CD4-positive, CD25-positive, alpha-beta regulatory T cell (primary cell): ENCODE data around the gene RPS6KA2. TPM values are rescaled to one million over a fixed set of nuclear protein-coding genes. Genes with fewer than 3 reads are reported as not detected.

ENCODE experiments used
- ATAC-seq, 2 donors: fragments of 150-1000 bp; cut with Tn5 transposase; one replicate each; pipeline ENCODE4 v1.10.0; 2021; ENCODE audit warnings: low read depth in 2 of 2, moderate number of reproducible peaks in 2 of 2, moderate library complexity in 1 of 2
- DNase-seq, 3 donors: peaks; one replicate each; pipeline versions ENCODE4 v3.0.0 to v3.0.0-alpha.2; 2012 to 2022; ENCODE audit warnings: mixed read lengths in 1 of 3
- H3K27ac ChIP-seq: one replicate; pipeline ENCODE4 v1.7.0; 2013; ENCODE audit warnings: mild to moderate bottlenecking, low read length; ENCODE audit not compliant: insufficient read depth, poor library complexity, severe bottlenecking
- H3K27me3 ChIP-seq: one replicate; pipeline ENCODE4 v1.7.0; 2013; ENCODE audit warnings: low read length; ENCODE audit not compliant: control insufficient read depth, insufficient read depth
- H3K36me3 ChIP-seq: one replicate; pipeline ENCODE4 v1.7.0; 2013; ENCODE audit warnings: mild to moderate bottlenecking, low read length, moderate library complexity; ENCODE audit not compliant: control insufficient read depth, insufficient read depth
- H3K4me1 ChIP-seq: 2 replicates; pipeline ENCODE4 v1.7.0; 2013; ENCODE audit warnings: mild to moderate bottlenecking, low read length; ENCODE audit not compliant: insufficient read depth, control insufficient read depth, poor library complexity, severe bottlenecking
- H3K4me3 ChIP-seq: one replicate; pipeline ENCODE4 v1.7.0; 2013; ENCODE audit warnings: low read depth, mild to moderate bottlenecking, low read length, moderate library complexity
- H3K9me3 ChIP-seq, 2 experiments: 1 replicate in 1 of 2; 2 replicates in 1 of 2; pipeline ENCODE4 v1.7.0; 2013; ENCODE audit warnings: low read length in 2 of 2, mild to moderate bottlenecking in 1 of 2, moderate library complexity in 1 of 2; ENCODE audit not compliant: control insufficient read depth in 2 of 2
- H3K27ac Mint-ChIP-seq, 3 donors: one replicate each; pipeline ENCODE4 v1.8.0; 2020 to 2022; ENCODE audit warnings: mild to moderate bottlenecking in 3 of 3, mixed read lengths in 3 of 3, moderate library complexity in 2 of 3
- H3K27me3 Mint-ChIP-seq: one replicate; pipeline ENCODE4 v1.8.0; 2022; ENCODE audit warnings: mild to moderate bottlenecking, mixed read lengths
- H3K36me3 Mint-ChIP-seq: one replicate; pipeline ENCODE4 v1.8.0; 2020; ENCODE audit warnings: mixed read lengths
- H3K4me1 Mint-ChIP-seq, 4 donors: one replicate each; pipeline ENCODE4 v1.8.0; 2020 to 2022; ENCODE audit warnings: mixed read lengths in 4 of 4, mild to moderate bottlenecking in 1 of 4
- H3K4me3 Mint-ChIP-seq, 4 donors: one replicate each; pipeline ENCODE4 v1.8.0; 2020 to 2022; ENCODE audit warnings: mild to moderate bottlenecking in 4 of 4, mixed read lengths in 4 of 4, moderate library complexity in 3 of 4
- H3K9me3 Mint-ChIP-seq, 7 donors: one replicate each; pipeline ENCODE4 v1.8.0; 2020 to 2022; ENCODE audit warnings: mixed read lengths in 7 of 7, mild to moderate bottlenecking in 3 of 7, moderate library complexity in 2 of 7
- polyA plus RNA-seq, 4 donors: library from polyadenylated mRNA; unstranded; fragments of 300-500 nt; fragmentation: Illumina TruSeq; gene quantifications; one replicate each; pipeline ENCODE4 v1.2.3, GENCODE V29; 2021
- total RNA-seq: library from RNA; stranded (reverse); gene quantifications from one replicate; pipeline ENCODE4 v1.2.3, GENCODE V29; 2022

The RPS6KA2 gene
- total and polyA plus RNA-seq, 5 donors from 2014 or later, result 3.3 to 7.4 (median 5.2) TPM

DNA sequence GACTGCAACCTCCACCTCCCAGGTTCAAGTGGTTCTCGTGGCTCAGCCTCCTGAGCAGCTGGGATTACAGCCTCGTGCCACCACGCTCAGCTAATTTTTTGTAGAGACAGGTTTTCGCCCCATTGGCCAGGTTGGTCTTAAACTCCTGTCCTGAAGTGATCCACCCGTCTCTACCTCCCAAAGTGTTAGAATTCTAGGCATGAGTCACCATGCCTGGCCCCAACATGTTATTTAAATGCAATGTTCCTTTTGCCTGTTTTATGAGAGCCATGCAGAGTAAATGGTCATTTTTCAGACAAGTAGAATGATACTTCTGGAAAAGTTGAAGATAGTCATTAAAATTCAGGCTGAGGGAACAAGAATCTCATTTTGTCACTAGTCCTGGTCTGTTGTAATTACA is 43.8 kb upstream of the RPS6KA2 start:
- ATAC-seq, result no peak
- no peak for DNase-seq
- Mint-ChIP-seq H3K36me3 (no peaks in the 10 kb centered on the region), H3K9me3 (no peaks in the 10 kb centered on the region), H3K27me3 (peaks cover 36% of the 10 kb centered on the region), H3K4me3 (no peak overlapping the region), H3K27ac (no peak overlapping the region), H3K4me1 (no peaks in the 10 kb centered on the region)
- H3K27ac ChIP-seq, result no peak overlapping the region
- H3K4me3 ChIP-seq, result no peak overlapping the region
- H3K27me3 ChIP-seq, result peaks cover 3% of the 10 kb centered on the region
- H3K4me1 ChIP-seq, result no peaks in the 10 kb centered on the region
- H3K36me3 ChIP-seq, result no peaks in the 10 kb centered on the region
- H3K9me3 ChIP-seq, result no peaks in the 10 kb centered on the region

DNA sequence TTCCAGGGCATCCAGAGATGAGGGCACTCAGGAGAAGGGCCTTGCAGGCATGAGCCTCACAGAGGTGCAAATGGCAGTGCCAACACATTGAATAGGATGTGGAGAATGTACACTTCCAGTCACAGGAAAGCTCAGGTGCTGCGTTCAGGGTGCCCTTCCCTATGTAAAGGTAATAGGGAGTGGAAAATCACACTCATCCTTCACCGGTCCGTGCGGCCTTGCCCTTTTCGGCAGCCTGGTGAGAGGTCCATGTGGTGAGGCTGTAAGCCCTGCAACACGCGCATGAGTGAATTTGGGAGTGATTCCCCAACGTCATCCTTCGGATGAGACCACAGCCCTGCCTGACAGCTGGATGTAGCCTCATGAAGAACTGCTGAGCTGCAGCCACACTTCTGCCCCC is 43.0 kb upstream of the RPS6KA2 start:
- peaks cover 36% of the 10 kb centered on the region for H3K27me3 Mint-ChIP-seq
- no peaks in the 10 kb centered on the region for H3K36me3 Mint-ChIP-seq
- Histone ChIP-seq H3K4me1 (no peaks in the 10 kb centered on the region), H3K27me3 (peaks cover 3% of the 10 kb centered on the region), H3K27ac (no peak overlapping the region), H3K4me3 (no peak overlapping the region), H3K36me3 (no peaks in the 10 kb centered on the region), H3K9me3 (no peaks in the 10 kb centered on the region)
- H3K27ac Mint-ChIP-seq, result no peak overlapping the region
- H3K4me3 Mint-ChIP-seq, result no peak overlapping the region
- ATAC-seq, result no peak
- H3K9me3 Mint-ChIP-seq, result no peaks in the 10 kb centered on the region
- H3K4me1 Mint-ChIP-seq, result no peaks in the 10 kb centered on the region
- DNase-seq, result no peak

DNA sequence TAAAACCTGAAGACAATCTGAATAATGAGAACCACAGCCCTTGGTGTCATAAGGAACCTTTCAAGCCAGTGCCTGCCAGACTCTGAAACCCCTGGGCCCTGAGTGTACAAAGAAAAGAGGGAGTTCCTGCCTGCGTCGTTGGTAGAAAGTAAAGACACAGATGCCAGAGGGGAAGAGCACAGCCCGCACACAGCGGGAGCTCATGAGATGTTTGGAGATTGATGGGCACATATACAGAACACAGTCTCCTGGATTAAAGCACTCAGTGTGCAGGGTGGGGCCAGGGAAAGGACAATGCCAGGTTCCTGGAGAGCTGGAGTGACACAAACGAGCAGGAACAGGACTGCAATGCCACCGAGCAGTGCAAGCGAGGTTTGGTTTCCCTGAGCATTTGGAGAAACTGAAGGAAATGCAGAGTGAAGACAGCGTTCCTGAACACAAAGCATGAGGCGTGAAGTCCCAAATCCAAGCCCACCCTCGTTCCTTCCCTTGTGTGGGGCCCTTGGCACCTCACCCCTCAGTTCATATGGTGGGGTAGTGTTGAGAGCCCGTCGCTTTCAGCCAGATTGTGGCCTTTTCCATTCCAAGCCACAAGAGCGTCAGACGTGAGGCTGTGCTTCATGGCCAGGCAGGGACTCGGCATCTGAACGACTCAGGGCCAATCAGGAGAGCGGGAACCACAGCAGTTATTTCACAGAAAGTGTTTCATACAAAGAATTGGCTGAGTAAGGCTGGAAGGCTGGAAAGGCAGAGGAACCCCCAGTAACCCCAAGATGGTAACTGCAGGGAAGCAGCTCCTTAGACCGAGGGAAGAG is 41.0 kb upstream of the RPS6KA2 start:
- no peak overlapping the region for H3K4me3 ChIP-seq
- ATAC-seq (no peak), DNase-seq (no peak)
- no peaks in the 10 kb centered on the region for H3K4me1 ChIP-seq
- Mint-ChIP-seq H3K9me3 (no peaks in the 10 kb centered on the region), H3K27ac (no peak overlapping the region), H3K36me3 (no peaks in the 10 kb centered on the region), H3K27me3 (peaks cover 26% of the 10 kb centered on the region), H3K4me1 (peaks cover 0 to 6% (median 0%) of the 10 kb centered on the region in 4 donors), H3K4me3 (no peak overlapping the region)
- H3K27ac ChIP-seq, result no peak overlapping the region
- H3K9me3 ChIP-seq, result no peaks in the 10 kb centered on the region
- no peaks in the 10 kb centered on the region for H3K36me3 ChIP-seq
- H3K27me3 ChIP-seq, result peaks cover 3% of the 10 kb centered on the region

DNA sequence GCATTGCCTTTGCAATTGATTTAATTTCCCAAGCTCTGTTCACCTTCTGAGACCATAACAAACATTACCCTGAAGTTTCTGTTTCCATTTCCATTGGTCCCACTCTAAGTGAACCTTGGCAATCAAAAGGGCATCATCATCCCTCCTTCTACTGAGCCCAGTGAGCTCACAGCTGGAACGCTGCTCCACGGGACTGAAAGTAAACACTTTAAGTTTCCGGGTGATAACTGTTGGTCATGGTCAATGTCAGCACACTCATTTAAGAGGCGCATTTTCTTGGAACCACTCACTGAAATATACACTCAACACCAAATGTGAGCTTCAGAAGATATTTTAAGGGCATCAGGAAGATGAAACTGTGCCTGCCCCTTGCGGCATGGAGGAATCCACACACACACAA is 37.1 kb upstream of the RPS6KA2 start:
- no peak overlapping the region for H3K4me3 Mint-ChIP-seq
- no peaks in the 10 kb centered on the region for H3K9me3 ChIP-seq
- ATAC-seq, result no peak
- no peak overlapping the region for H3K4me3 ChIP-seq
- no peaks in the 10 kb centered on the region for H3K36me3 Mint-ChIP-seq
- no peak overlapping the region for H3K27ac ChIP-seq
- H3K27ac Mint-ChIP-seq, result no peak overlapping the region
- H3K27me3 ChIP-seq, result no peaks in the 10 kb centered on the region
- peaks cover 0 to 1% (median 0%) of the 10 kb centered on the region in 7 donors for H3K9me3 Mint-ChIP-seq
- no peak for DNase-seq
- H3K27me3 Mint-ChIP-seq, result peaks cover 9% of the 10 kb centered on the region
- peaks cover 0 to 6% (median 0%) of the 10 kb centered on the region in 4 donors for H3K4me1 Mint-ChIP-seq
- H3K36me3 ChIP-seq, result no peaks in the 10 kb centered on the region
- no peaks in the 10 kb centered on the region for H3K4me1 ChIP-seq

DNA sequence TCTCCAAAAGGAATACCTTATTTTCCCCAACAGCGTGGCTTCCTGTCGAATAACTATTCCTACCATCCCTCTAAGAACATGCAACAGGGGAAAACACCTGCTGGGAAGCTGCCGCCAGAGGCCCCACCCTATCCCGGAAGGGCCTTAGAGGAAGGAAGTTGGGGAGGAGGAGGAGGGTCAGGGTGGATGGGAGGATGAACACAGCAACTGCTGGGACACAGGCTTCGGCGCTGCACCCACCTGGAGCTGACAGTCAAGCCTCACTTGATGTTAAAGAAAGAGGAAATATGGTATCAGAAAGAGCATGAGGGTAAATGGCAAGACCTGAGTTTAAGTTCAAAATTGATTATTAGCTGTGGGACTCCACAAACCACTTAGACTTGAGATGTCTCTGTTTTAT is 36.5 kb upstream of the RPS6KA2 start:
- DNase-seq, result no peak
- Histone ChIP-seq H3K4me3 (no peak overlapping the region), H3K4me1 (no peaks in the 10 kb centered on the region), H3K27ac (no peak overlapping the region), H3K9me3 (no peaks in the 10 kb centered on the region), H3K27me3 (no peaks in the 10 kb centered on the region), H3K36me3 (no peaks in the 10 kb centered on the region)
- H3K9me3 Mint-ChIP-seq, result peaks cover 0 to 1% (median 0%) of the 10 kb centered on the region in 7 donors
- no peak for ATAC-seq
- H3K36me3 Mint-ChIP-seq, result no peaks in the 10 kb centered on the region
- H3K4me1 Mint-ChIP-seq, result peaks cover 0 to 6% (median 0%) of the 10 kb centered on the region in 4 donors
- peaks cover 9% of the 10 kb centered on the region for H3K27me3 Mint-ChIP-seq
- no peak overlapping the region for H3K27ac Mint-ChIP-seq
- no peak overlapping the region for H3K4me3 Mint-ChIP-seq

DNA sequence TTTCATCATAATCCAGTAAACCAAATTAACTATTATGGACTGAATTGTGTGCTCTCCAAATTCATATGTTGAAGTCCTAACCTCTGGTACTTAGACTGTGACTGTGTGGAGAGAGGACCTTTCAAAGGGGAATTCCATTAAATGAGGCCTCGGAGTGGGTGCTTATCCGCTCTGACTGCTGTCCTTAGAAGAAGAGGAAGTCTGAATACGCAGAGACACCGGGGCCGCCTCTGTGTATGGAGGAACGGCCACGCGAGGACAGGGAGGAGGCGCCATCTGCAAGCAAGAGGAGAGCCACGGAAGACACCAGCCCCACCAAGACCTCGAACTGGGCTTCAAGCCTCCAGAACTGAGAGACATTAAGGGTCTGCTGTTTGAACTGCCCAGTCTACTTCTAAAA is 35.6 kb upstream of the RPS6KA2 start:
- H3K27me3 ChIP-seq, result no peaks in the 10 kb centered on the region
- no peaks in the 10 kb centered on the region for H3K36me3 ChIP-seq
- H3K27ac ChIP-seq, result no peak overlapping the region
- no peaks in the 10 kb centered on the region for H3K4me1 ChIP-seq
- DNase-seq, result no peak
- H3K4me3 ChIP-seq, result no peak overlapping the region
- ATAC-seq, result no peak
- no peaks in the 10 kb centered on the region for H3K9me3 ChIP-seq
- Mint-ChIP-seq H3K27ac (no peak overlapping the region), H3K36me3 (no peaks in the 10 kb centered on the region), H3K4me3 (no peak overlapping the region), H3K9me3 (peaks cover 0 to 1% (median 0%) of the 10 kb centered on the region in 7 donors), H3K4me1 (peaks cover 0 to 6% (median 0%) of the 10 kb centered on the region in 4 donors), H3K27me3 (peaks cover 4% of the 10 kb centered on the region)

DNA sequence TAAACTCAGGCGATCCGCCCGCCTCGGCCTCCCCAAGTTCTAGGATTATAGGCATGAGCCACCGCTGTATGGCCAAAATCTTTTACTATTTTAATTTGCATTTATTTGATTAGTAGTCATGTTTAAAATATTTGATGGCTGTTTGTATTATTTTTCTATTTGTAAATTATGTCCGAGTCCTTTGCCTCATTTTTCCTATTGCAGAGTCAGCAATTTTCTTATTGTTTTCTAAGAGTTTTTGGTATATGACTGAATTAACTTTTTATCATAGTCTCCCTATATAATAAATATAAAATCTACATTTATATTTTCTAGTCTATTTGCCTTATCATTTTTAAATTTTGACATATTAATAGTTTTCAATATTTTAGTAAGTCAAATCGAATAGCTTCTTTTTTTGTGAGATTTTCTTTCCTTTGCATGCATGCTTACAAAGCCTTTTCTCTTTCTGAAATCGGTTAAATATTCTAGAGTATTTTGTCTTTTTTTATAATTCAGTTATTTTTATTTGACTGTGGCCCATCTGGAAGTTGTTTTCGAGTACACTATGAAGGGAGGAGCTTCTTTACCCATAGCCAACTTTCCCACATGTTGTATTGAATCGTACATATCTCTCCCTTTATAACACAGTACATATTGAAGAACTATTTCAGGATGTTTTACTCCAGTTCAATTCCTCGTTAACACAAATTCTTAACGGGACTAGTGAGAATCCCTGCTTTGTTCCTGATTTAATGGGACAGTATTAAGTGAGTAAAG is 34.5 kb upstream of the RPS6KA2 start:
- no peaks in the 10 kb centered on the region for H3K27me3 ChIP-seq
- DNase-seq (no peak), ATAC-seq (no peak)
- H3K27ac Mint-ChIP-seq, result no peak overlapping the region
- peaks cover 0 to 1% (median 0%) of the 10 kb centered on the region in 7 donors for H3K9me3 Mint-ChIP-seq
- H3K36me3 Mint-ChIP-seq, result peaks cover 4% of the 10 kb centered on the region
- H3K9me3 ChIP-seq, result no peaks in the 10 kb centered on the region
- no peaks in the 10 kb centered on the region for H3K36me3 ChIP-seq
- no peak overlapping the region for H3K4me3 ChIP-seq
- no peak overlapping the region for H3K4me3 Mint-ChIP-seq
- peaks cover 0 to 16% (median 7%) of the 10 kb centered on the region in 4 donors for H3K4me1 Mint-ChIP-seq
- H3K4me1 ChIP-seq, result no peaks in the 10 kb centered on the region
- H3K27me3 Mint-ChIP-seq, result peaks cover 7% of the 10 kb centered on the region
- H3K27ac ChIP-seq, result no peak overlapping the region
